GM21529 (cell line): ENCODE data around the gene CCDC137.
"Not testable (repeated sequence)": the region's sequence is repeated elsewhere in the genome, so short reads cannot be mapped to it uniquely, and the experiment has no call there.

ENCODE experiments used
- ATAC-seq: cut with Tn5 transposase; IDR thresholded peaks from one replicate; pipeline ENCODE4 v1.9.1; 2021; ENCODE audit not compliant: unreplicated experiment

CCDC137 gene

GRCh38 chr17:81650951-81651350 is 15.6 kb upstream of the CCDC137 start:
- ATAC-seq, result no peak

- ATAC-seq, result no peak
These were observed 14.8 kb upstream of the CCDC137 start for GRCh38 chr17:81651692-81652091.

GRCh38 chr17:81652906-81653771 is 13.4 kb upstream of the CCDC137 start:
- ATAC-seq, result no peak

- ATAC-seq, result no peak
These were observed 11.0 kb upstream of the CCDC137 start for GRCh38 chr17:81655378-81656117.

- no peak for ATAC-seq
These were observed 10.3 kb upstream of the CCDC137 start, which contains the start of gene PDE6G for GRCh38 chr17:81656118-81656743. Gene PDE6G, minus strand, starts transcription at chr17:81656542. Its CDS starts 3,237 bp downstream, at chr17:81653305.

- no peak for ATAC-seq
These were observed 9.7 kb upstream of the CCDC137 start for GRCh38 chr17:81656835-81657234.

GRCh38 chr17:81659038-81659437 is 7.5 kb upstream of the CCDC137 start:
- ATAC-seq, result no peak

GRCh38 chr17:81660441-81660840 is 6.1 kb upstream of the CCDC137 start:
- no peak for ATAC-seq

GRCh38 chr17:81662002-81662401 is 4.5 kb upstream of the CCDC137 start:
- no peak for ATAC-seq

GRCh38 chr17:81664051-81664470 is 2.5 kb upstream of the CCDC137 start:
- ATAC-seq, result no peak

- ATAC-seq, result peak; percentile 14
These were observed 1.1 kb upstream of the CCDC137 start for GRCh38 chr17:81665205-81666091.

GRCh38 chr17:81666092-81666341 is 520 bp upstream of the CCDC137 start:
- ATAC-seq, result no peak

GRCh38 chr17:81667754-81668153 is 1.2 kb downstream of the CCDC137 start:
- no peak for ATAC-seq

GRCh38 chr17:81672504-81672903 is 6.0 kb downstream of the CCDC137 start:
- ATAC-seq, result no peak

GRCh38 chr17:81672954-81673353 is 6.4 kb downstream of the CCDC137 start:
- ATAC-seq, result no peak

GRCh38 chr17:81673561-81674258 is 7.2 kb downstream of the CCDC137 start:
- ATAC-seq, result no peak

- not testable (repeated sequence) for ATAC-seq
These were observed 9.1 kb downstream of the CCDC137 start for GRCh38 chr17:81675515-81676221.

- no peak for ATAC-seq
These were observed 10.4 kb downstream of the CCDC137 start for GRCh38 chr17:81676906-81677305.

GRCh38 chr17:81680150-81680549 is 13.6 kb downstream of the CCDC137 start:
- ATAC-seq, result no peak

- ATAC-seq, result no peak
These were observed 15.1 kb downstream of the CCDC137 start for GRCh38 chr17:81681672-81682071.
